GM15510 (cell line): Measurements from ENCODE around the gene UBAC2.

ENCODE experiments used
- POLR2A ChIP-seq: IDR thresholded peaks from 3 replicates; pipeline ENCODE4 v1.6.1; 2011; ENCODE audit warnings: borderline replicate concordance; ENCODE audit not compliant: insufficient read length; ENCODE audit errors: extremely low read depth

The UBAC2 gene

GRCh38 chr13:99347911-99348451 lies 147.3 kb downstream of the UBAC2 start:
- TF ChIP-seq POLR2A = no peak

- no peak for TF ChIP-seq POLR2A
Measured at GRCh38 chr13:99350191-99350590, 149.5 kb downstream of the UBAC2 start.

- no peak for TF ChIP-seq POLR2A
Measured at GRCh38 chr13:99351772-99352171, 151.1 kb downstream of the UBAC2 start.

GRCh38 chr13:99352351-99353245 lies 151.9 kb downstream of the UBAC2 start:
- no peak for TF ChIP-seq POLR2A

- TF ChIP-seq POLR2A = no peak
Measured at GRCh38 chr13:99353246-99353600, 152.6 kb downstream of the UBAC2 start.

- no peak for TF ChIP-seq POLR2A
Measured at GRCh38 chr13:99353836-99354235, 153.2 kb downstream of the UBAC2 start.

- TF ChIP-seq POLR2A = no peak
Measured at GRCh38 chr13:99354371-99354951, 153.8 kb downstream of the UBAC2 start.

- TF ChIP-seq POLR2A = no peak
Measured at GRCh38 chr13:99355267-99356011, 154.8 kb downstream of the UBAC2 start.

- TF ChIP-seq POLR2A = no peak
Measured at GRCh38 chr13:99356012-99356261, 155.3 kb downstream of the UBAC2 start.

- no peak for TF ChIP-seq POLR2A
Measured at GRCh38 chr13:99356262-99357091, 155.8 kb downstream of the UBAC2 start.

- no peak for TF ChIP-seq POLR2A
Measured at GRCh38 chr13:99357131-99357596, 156.5 kb downstream of the UBAC2 start.

- no peak for TF ChIP-seq POLR2A
Measured at GRCh38 chr13:99357941-99358340, 157.3 kb downstream of the UBAC2 start.

GRCh38 chr13:99359528-99359927 lies 158.9 kb downstream of the UBAC2 start:
- TF ChIP-seq POLR2A = no peak

GRCh38 chr13:99360696-99361095 lies 160.0 kb downstream of the UBAC2 start:
- no peak for TF ChIP-seq POLR2A
